Ishikawa (cell line): ENCODE data around the gene GRM2.

Source experiments
- CEBPB ChIP-seq: IDR thresholded peaks from 2 replicates; pipeline ENCODE4 v1.6.1; 2012
- CREB1 ChIP-seq: IDR thresholded peaks from 2 replicates; pipeline ENCODE4 v1.6.1; 2012; ENCODE audit warnings: low read depth
- EGR1 ChIP-seq: IDR thresholded peaks from 2 replicates; pipeline ENCODE4 v1.6.1; 2012
- EP300 ChIP-seq: IDR thresholded peaks from 2 replicates; pipeline ENCODE4 v1.6.1; 2012; ENCODE audit warnings: borderline replicate concordance
- NFIC ChIP-seq: IDR thresholded peaks from 2 replicates; pipeline ENCODE4 v1.6.1; 2012
- RAD21 ChIP-seq: IDR thresholded peaks from 2 replicates; pipeline ENCODE4 v1.6.1; 2012; ENCODE audit warnings: low read depth
- REST ChIP-seq: IDR thresholded peaks from 2 replicates; pipeline ENCODE4 v1.6.1; 2012; ENCODE audit warnings: low read depth, mild to moderate bottlenecking
- TAF1 ChIP-seq: IDR thresholded peaks from 2 replicates; pipeline ENCODE4 v1.6.1; 2012; ENCODE audit warnings: low read depth, mild to moderate bottlenecking
- TEAD4 ChIP-seq: IDR thresholded peaks from 2 replicates; pipeline ENCODE4 v1.6.1; 2012
- TF ChIP-seq, protein P1 (sequence below): IDR thresholded peaks from 2 replicates; pipeline ENCODE4 v1.6.1; 2012

DNA sequence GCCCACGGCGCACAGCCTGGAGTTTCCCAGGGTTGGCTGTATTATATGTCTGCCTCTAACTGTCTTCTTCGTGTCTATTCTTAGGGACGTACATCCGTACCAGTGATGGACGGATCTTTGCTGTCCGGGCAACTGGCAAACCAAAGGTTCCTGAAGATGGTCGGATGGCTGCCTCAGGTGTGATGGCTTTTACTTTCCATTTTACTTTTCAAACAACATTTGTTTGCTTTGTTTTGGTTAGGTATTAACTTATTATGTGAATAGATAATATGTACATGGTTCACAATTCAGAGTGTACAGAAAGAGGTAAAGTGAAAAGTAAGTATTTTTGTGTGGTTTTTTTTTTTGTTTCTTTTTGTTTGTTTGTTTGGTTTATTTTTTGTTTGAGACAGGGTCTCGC is 46.9 kb upstream of the GRM2 start:
- TF ChIP-seq RAD21 (no peak), EP300 (no peak), CEBPB (no peak), REST (no peak), NFIC (no peak), CREB1 (no peak), TAF1 (no peak), TEAD4 (no peak), EGR1 (no peak)
- TF ChIP-seq, protein P1, sequence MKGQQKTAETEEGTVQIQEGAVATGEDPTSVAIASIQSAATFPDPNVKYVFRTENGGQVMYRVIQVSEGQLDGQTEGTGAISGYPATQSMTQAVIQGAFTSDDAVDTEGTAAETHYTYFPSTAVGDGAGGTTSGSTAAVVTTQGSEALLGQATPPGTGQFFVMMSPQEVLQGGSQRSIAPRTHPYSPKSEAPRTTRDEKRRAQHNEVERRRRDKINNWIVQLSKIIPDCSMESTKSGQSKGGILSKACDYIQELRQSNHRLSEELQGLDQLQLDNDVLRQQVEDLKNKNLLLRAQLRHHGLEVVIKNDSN = no peak
